D721Med (cell line): ENCODE data around the gene CABP4.

ENCODE experiments used
- DNase-seq: peaks from one replicate; pipeline ENCODE4 v3.0.0; 2011; ENCODE audit warnings: low spot score; ENCODE audit not compliant: insufficient read length
- FAIRE-seq: peaks from 2 replicates; lab custom pipeline; 2011; peaks lifted over from hg19 to GRCh38; lab: Jason Lieb, UNC
- CTCF ChIP-seq: IDR thresholded peaks from 2 replicates; pipeline ENCODE4 v1.5.1; 2012; ENCODE audit warnings: mild to moderate bottlenecking, control low read depth; ENCODE audit not compliant: insufficient read depth; ENCODE audit errors: missing control alignments

The CABP4 gene

GRCh38 chr11:67409261-67409666 lies 45.9 kb upstream of the CABP4 start:
- DNase-seq, result no peak

DNA sequence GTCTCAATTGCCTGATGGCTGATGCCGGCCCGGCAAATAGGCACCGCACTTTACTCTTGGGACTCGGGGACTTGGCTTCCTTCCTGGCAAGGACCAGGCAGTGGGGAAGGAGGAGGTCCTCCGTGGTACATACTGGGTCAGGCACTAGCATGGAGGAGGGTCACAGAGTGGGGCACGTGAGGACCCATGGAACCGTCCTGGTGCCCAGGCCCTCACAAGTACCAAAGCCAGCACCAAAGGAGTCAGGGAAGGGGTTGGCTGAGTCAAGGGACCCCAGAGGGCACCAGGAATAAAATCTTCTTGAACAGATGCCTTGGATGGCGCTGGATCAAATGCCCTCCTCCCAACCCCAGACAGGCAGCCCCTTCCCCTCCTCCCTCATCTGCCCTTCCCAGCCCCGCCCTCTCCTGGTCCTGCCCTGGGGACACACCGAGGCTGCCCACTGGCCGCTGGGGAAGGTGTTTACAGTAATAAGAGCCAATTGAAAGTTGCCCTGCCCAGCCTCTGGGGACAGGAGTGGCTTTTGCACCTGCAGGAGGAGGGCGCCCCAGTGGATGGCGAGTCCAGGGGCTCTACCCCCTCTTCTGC lies 45.3 kb upstream of the CABP4 start:
- FAIRE-seq (no peak), DNase-seq (no peak)
- TF ChIP-seq CTCF, result no peak

More at GRCh38 chr11:67409261-67409666, 45.9 kb upstream of the CABP4 start:
- TF ChIP-seq CTCF, result no peak
- FAIRE-seq, result no peak

DNA sequence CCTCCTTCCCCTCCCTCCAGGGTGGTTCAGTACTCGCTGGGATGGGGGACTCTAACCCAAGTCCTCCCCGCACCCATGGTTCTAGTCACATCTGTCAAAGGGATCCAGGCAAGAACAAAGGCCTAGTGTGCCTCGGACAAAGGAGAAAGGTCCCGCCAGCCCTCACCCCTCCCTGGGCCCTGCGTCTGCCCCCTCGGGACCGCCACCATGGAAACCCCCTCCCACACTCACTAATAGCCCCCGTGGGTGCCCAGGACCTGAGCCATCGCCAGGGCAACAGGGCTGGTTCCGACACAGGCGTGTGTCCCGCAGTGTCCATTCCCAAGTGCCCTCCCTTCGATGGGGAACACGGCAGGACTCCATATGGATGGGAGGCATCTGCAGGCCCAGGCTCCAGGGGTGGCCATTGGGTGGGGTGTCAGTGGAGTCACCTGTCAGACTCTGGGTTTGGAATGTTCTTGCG lies 44.8 kb upstream of the CABP4 start:
- DNase-seq (no peak), FAIRE-seq (no peak)
- TF ChIP-seq CTCF, result no peak

- no peak for TF ChIP-seq CTCF
- DNase-seq (no peak), FAIRE-seq (no peak)
These were observed 44.0 kb upstream of the CABP4 start for GRCh38 chr11:67410984-67411784.

- DNase-seq (no peak), FAIRE-seq (no peak)
- no peak for TF ChIP-seq CTCF
These were observed 43.4 kb upstream of the CABP4 start for GRCh38 chr11:67411785-67412152.

DNA sequence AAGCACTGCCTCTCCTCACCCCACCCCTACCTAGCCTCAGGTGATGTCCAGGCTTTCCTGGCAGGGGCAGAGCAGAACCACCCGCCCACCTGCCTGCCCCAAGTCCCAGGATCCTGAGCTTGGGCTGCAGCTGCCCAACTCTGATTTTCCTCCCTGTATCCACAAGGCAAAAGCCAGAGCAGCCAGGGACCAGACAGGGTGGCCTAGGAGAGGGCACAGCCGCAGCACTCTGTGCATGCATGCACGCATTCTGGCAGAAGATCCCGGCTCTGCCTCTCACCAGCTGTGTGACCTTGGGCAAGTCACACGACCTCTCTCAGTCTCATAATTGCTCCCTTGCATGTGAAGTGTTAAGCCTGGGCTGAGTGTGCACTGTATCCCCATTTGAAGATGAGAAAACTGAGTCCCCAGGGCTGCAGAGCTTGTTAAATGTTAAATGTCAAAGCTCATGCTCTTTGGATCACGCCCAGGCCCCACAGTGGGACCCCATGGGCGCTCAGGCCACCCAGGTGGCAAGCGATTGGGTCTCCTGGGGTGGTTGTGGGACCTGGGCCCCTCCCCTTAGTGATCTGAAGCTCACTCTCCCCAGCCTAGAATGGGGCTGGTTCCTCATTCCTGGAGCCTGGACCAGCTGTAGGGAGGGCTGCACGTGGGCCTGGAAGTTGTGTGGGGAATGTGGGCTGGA lies 42.5 kb upstream of the CABP4 start:
- FAIRE-seq (no peak), DNase-seq (no peak)
- no peak for TF ChIP-seq CTCF
